Calu3 (cell line): ENCODE measurements around the gene METAP2. TPM values are rescaled to one million over a fixed set of nuclear protein-coding genes. Genes with fewer than 3 reads are reported as not detected.
"Not testable (repeated sequence)": the region's sequence is repeated elsewhere in the genome, so short reads cannot be mapped to it uniquely, and the experiment has no call there.

ENCODE experiments used
- BruUV-seq: library from RNA; stranded (reverse); fragments of 400-500 nt; replicated peaks from 2 replicates; lab custom pipeline; 2021; lab: Mats Ljungman, UMichigan
- CTCF ChIA-PET: fragments of 300-600 bp; sonication (Branson Sonifier 250); formaldehyde crosslinking; loops from one replicate; lab custom pipeline; 2022; ENCODE audit warnings: antibody characterized with exemption; lab: Charles Lee
- DNase-seq: peaks from one replicate; pipeline ENCODE4 v3.0.0; 2022
- H3K27ac Mint-ChIP-seq: one replicate; pipeline ENCODE4 v1.8.0; 2022; ENCODE audit warnings: mixed read lengths; ENCODE audit not compliant: unreplicated experiment
- H3K27me3 Mint-ChIP-seq: one replicate; pipeline ENCODE4 v1.8.0; 2022; ENCODE audit warnings: mixed read lengths; ENCODE audit not compliant: unreplicated experiment
- H3K36me3 Mint-ChIP-seq: one replicate; pipeline ENCODE4 v1.8.0; 2022; ENCODE audit warnings: mild to moderate bottlenecking, moderate library complexity, mixed read lengths; ENCODE audit not compliant: insufficient read depth, unreplicated experiment
- H3K4me1 Mint-ChIP-seq: one replicate; pipeline ENCODE4 v1.8.0; 2022; ENCODE audit warnings: mild to moderate bottlenecking, low read depth, mixed read lengths; ENCODE audit not compliant: unreplicated experiment
- H3K4me3 Mint-ChIP-seq: one replicate; pipeline ENCODE4 v1.8.0; 2022; ENCODE audit warnings: mild to moderate bottlenecking, low read depth, moderate library complexity, mixed read lengths; ENCODE audit not compliant: unreplicated experiment
- H3K9me3 Mint-ChIP-seq: one replicate; pipeline ENCODE4 v1.8.0; 2022; ENCODE audit warnings: low read depth, mixed read lengths; ENCODE audit not compliant: unreplicated experiment
- intact Hi-C: fragments of 100-400 bp; cut with micrococcal nuclease; formaldehyde crosslinking; loops from one replicate; pipeline ENCODE4 v1.10.0; 2022; ENCODE audit not compliant: unreplicated experiment
- total RNA-seq: library from RNA; stranded (reverse); gene quantifications from 2 replicates; pipeline ENCODE4 v1.2.3, GENCODE V29; 2022
- TF ChIP-seq, protein P1 (sequence below): fragments of 200-600 bp; IDR thresholded peaks from one replicate; pipeline ENCODE4 v1.8.0; 2022; ENCODE audit warnings: antibody characterized with exemption; ENCODE audit not compliant: unreplicated experiment

METAP2 gene
- total RNA-seq, 1 experiment from 2014 or later, result 96.3 TPM

DNA sequence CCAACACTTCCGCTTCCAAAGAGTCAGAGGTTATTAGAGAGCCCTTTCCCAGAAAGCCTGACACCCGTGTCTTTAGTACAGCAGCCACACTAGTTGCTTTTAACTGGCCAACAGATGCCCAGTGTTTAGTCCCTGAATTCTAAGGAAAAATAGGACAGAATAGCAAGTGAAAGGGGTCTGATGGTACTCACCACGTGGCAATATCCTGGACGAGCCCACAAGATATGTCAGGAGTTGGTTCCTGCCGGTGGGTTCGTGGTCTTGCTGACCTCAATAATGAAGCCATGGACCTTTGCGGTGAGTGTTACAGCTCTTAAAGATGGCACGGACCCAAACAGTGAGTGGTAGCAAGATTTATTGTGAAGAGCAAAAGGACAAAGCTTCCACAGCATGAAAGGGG lies 16.3 kb upstream of the METAP2 start:
- H3K4me1 Mint-ChIP-seq, result peaks cover 15% of the 10 kb centered on the region
- H3K36me3 Mint-ChIP-seq, H3K9me3 Mint-ChIP-seq, BruUV-seq, H3K4me3 Mint-ChIP-seq, H3K27me3 Mint-ChIP-seq, intact Hi-C loops, H3K27ac Mint-ChIP-seq, CTCF ChIA-PET: not testable (repeated sequence)
- DNase-seq, result peak; percentile 8

DNA sequence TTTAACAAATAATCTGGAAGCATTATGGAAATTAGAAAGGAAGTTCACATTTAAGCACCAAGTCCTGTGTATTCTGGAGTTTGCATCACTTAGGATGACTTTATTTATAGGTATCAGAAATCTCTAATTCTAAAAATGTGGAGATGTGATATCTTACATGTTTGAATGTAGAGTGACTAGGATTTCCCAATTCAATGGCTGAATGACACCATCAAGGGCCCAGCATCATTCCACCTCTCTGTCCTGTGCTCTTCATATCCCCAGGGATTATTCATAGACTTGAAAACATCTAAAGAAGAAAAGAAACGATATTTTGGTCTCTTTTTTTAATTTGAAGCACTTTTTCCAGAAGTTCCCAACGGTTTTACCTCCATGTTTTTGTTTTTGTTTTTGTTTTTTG lies 15.2 kb upstream of the METAP2 start:
- no peaks in the 10 kb centered on the region for H3K36me3 Mint-ChIP-seq
- H3K27me3 Mint-ChIP-seq, result peaks cover 14% of the 10 kb centered on the region
- peaks cover 15% of the 10 kb centered on the region for H3K4me1 Mint-ChIP-seq
- TF ChIP-seq, protein P1, sequence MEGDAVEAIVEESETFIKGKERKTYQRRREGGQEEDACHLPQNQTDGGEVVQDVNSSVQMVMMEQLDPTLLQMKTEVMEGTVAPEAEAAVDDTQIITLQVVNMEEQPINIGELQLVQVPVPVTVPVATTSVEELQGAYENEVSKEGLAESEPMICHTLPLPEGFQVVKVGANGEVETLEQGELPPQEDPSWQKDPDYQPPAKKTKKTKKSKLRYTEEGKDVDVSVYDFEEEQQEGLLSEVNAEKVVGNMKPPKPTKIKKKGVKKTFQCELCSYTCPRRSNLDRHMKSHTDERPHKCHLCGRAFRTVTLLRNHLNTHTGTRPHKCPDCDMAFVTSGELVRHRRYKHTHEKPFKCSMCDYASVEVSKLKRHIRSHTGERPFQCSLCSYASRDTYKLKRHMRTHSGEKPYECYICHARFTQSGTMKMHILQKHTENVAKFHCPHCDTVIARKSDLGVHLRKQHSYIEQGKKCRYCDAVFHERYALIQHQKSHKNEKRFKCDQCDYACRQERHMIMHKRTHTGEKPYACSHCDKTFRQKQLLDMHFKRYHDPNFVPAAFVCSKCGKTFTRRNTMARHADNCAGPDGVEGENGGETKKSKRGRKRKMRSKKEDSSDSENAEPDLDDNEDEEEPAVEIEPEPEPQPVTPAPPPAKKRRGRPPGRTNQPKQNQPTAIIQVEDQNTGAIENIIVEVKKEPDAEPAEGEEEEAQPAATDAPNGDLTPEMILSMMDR, result no peak
- CTCF ChIA-PET, result no interaction called here
- no peak overlapping the region for H3K27ac Mint-ChIP-seq
- H3K9me3 Mint-ChIP-seq, result peaks cover 6% of the 10 kb centered on the region
- intact Hi-C loops, result no loop called here
- no peak for DNase-seq
- no peak overlapping the region for H3K4me3 Mint-ChIP-seq
- no TSS peak for BruUV-seq

GRCh38 chr12:95459310-95459709 lies 14.6 kb upstream of the METAP2 start:
- BruUV-seq, result no TSS peak
- intact Hi-C loops, result no loop called here
- peaks cover 6% of the 10 kb centered on the region for H3K9me3 Mint-ChIP-seq
- peaks cover 12% of the 10 kb centered on the region for H3K4me1 Mint-ChIP-seq
- H3K4me3 Mint-ChIP-seq, result no peak overlapping the region
- CTCF ChIA-PET, result no interaction called here
- H3K27ac Mint-ChIP-seq, result no peak overlapping the region
- H3K36me3 Mint-ChIP-seq, result no peaks in the 10 kb centered on the region
- peaks cover 15% of the 10 kb centered on the region for H3K27me3 Mint-ChIP-seq
- no peak for DNase-seq
- TF ChIP-seq, protein P1, result no peak

DNA sequence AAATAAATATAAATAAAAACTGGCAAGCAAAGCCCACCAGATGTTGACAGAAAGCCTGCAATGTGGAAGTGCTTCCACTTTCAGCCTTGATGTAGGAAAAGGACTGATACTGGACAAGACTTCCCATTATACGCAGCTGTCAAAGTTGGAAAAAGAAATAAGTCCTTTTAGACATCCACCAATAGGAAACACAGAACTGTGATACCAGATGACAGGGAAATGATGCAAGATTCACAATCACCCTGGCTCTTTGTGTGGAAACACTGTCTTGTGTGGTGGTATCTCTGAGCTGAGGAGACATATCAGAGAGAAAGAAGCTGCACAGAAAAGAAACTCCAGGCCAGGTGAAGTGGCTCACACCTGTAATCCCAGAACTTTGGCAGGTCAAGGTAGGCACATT lies 13.8 kb upstream of the METAP2 start:
- DNase-seq, result no peak
- Mint-ChIP-seq H3K4me3 (no peak overlapping the region), H3K27ac (no peak overlapping the region), H3K27me3 (peaks cover 15% of the 10 kb centered on the region), H3K4me1 (peaks cover 4% of the 10 kb centered on the region), H3K9me3 (peaks cover 6% of the 10 kb centered on the region), H3K36me3 (no peaks in the 10 kb centered on the region)
- TF ChIP-seq, protein P1, result no peak
- BruUV-seq, result no TSS peak
- CTCF ChIA-PET, result no interaction called here
- intact Hi-C loops, result no loop called here

- CTCF ChIA-PET, result interaction anchor here (0.7 kb wide), 1 partner anchor 48 kb away, joined by 4 read pairs; no protein-coding TSS in a partner anchor
- Mint-ChIP-seq H3K27ac (no peak overlapping the region), H3K4me1 (no peaks in the 10 kb centered on the region), H3K4me3 (no peak overlapping the region), H3K27me3 (peaks cover 15% of the 10 kb centered on the region), H3K36me3 (no peaks in the 10 kb centered on the region), H3K9me3 (peaks cover 4% of the 10 kb centered on the region)
- TF ChIP-seq, protein P1, result no peak
- no peak for DNase-seq
- no TSS peak for BruUV-seq
- intact Hi-C loops, result no loop called here
Measured at GRCh38 chr12:95460896-95461295, 13.1 kb upstream of the METAP2 start.
